SIG-M5 treated with dmso at 0.1 percent for 504 hours (cell line): ENCODE measurements around the gene ACTRT2.

Source experiments
- DNase-seq: peaks from one replicate; lab custom pipeline; 2025; ENCODE audit not compliant: unreplicated experiment; lab: John Stamatoyannopoulos, UW

The ACTRT2 gene

DNA sequence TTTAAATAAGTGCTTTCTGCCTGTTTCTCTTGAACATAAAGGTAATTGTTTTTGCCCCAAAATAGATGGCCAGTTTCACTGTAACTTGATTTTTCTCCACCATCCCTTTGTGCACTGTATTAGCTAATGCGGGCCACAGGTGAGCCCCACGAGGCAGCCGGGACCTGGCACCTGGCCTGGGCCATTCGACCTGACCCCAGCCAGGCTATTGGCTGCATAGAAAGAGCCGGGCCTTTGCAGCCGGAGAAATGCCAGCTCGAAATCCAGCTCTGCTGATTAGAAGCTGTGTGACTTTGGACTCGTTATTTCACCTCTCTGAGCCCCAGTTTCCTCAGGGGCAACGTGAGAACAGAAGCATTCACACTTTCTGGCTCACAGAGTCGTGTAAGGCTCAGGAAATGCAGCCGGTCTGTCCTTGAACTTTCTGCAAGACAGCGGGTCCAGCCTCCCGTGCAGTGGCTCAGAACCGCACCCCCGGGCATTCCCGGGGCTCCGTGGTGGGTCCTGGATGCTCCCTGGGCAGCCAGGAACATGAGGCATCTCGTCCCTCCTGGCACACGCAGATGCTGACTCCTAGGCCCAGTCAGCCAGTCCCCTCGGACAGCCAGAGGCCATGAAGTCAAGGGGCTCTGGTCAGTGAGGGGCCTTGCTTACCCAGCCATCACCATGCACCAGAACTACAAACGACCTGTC is 37.4 kb upstream of the ACTRT2 start:
- no peak for DNase-seq

GRCh38 chr1:2984399-2985061 is 36.7 kb upstream of the ACTRT2 start:
- no peak for DNase-seq

DNA sequence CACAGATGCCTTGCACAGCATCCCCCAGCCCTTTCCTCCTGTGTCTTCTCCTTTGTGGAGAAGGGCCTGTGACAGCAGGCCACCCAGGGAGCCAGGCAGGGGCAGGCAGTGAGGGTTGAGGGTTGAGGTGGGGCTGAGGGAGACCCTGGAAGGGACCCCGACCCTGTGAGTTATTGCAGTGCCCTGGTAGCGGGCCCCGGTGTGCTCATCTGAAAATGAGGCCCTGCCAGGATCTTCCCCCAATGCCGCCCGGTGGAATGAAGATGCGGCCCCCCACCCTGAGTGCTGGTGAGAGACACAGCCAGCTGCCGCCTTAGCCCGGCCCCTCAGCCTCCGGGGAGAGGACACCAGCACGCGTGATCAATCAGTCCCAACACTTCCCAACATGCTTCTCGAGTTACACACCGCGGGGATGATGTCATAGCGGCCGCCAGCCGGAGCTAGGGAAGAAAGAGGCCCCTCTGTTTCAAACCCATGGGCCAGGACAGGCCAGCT is 36.2 kb upstream of the ACTRT2 start:
- no peak for DNase-seq

- DNase-seq, result no peak
These were observed 35.3 kb upstream of the ACTRT2 start for GRCh38 chr1:2985694-2986548.

DNA sequence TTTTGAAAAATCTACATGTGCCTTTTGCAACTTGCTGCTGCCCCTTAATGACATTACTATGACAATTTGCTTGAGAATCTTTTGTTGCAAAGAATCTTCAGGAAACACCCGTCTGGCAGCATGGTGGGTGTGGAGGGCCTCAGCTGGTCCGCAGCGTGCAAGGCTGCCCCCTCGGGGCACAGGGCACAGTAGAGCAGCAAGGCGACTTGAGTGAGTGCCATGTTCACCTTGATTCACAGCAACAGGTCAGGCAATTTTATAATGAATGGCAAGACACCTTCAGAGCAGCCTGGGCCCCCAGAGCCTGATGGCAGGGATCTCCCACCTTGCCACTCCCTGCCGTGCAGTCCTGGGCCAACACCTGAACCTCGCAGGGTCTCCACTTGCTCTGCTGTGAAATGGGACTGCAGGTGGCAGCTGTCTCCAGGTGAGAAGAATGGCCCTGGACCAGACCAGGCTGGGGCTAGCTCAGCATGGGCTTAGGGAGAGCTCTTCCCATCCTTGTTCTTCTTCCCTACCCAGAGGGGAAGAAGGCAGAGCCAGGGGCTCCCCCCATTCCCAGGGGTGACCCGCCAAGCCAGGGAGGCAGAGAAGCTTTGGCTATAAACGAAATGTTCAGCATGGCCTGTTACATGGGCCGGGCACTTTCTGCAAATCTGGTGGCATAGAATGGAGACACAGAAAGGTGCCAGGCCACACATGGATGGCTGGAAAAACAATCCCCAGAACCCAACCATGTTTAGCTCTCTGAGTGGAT is 34.5 kb upstream of the ACTRT2 start:
- no peak for DNase-seq

- DNase-seq, result no peak
These were observed 33.5 kb upstream of the ACTRT2 start for GRCh38 chr1:2987773-2988172.

DNA sequence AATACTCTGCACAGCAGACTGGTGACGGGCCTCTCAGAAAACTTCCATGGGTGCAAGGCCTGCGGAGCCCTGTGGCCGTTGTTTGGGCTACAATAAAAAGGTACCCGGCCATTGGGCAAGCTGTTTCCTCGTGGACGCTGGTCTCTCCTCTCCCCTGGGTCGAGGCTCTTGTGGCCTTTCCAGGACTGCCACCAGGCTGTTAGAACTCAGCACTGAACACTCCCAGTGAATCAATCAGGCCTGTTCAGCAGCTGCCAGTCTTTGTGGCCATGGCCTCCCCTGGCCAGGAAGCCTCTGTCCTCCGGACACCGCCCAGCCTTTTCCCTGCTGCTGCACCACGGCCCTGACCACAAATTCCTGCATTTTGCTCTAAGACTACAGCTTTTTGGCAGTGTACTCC is 33.0 kb upstream of the ACTRT2 start:
- DNase-seq, result no peak

GRCh38 chr1:2989185-2989584 is 32.1 kb upstream of the ACTRT2 start:
- no peak for DNase-seq

GRCh38 chr1:2989976-2990375 is 31.3 kb upstream of the ACTRT2 start:
- DNase-seq, result no peak

DNA sequence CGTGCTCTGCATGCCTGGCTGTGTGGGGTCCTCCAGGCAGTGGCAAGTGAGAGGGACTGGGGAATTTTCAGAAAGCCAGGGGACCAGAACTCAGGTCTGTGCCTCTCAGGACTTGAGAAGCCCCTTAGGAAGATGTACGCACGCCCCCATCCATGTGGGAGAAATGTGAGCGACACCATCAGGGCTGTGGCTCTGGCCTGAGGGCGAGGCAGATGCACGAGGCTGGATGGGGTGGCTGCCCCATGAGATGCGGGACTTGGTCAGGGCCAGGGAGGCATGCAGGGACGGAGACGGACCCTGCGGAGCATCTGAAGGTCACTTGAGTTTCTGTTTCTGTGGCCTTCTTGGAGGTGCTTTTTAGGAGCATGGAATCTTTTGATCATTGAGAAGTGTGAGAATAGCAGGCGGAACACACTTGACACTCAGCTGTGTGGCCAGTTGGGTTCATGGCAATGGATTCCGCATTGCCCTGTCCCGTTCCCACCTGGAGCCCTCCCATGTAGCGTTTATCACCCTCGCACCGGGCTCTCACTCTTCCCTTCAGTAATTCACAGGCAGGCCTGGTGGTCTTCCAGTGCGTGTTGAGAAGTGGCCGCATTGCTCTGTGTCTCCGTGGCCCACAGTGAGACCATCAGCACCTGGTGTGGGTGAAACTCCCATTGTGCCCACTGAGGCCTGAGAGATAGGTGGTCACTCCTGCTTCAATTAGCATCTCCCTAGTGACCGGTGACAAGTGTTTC is 30.7 kb upstream of the ACTRT2 start:
- no peak for DNase-seq

DNA sequence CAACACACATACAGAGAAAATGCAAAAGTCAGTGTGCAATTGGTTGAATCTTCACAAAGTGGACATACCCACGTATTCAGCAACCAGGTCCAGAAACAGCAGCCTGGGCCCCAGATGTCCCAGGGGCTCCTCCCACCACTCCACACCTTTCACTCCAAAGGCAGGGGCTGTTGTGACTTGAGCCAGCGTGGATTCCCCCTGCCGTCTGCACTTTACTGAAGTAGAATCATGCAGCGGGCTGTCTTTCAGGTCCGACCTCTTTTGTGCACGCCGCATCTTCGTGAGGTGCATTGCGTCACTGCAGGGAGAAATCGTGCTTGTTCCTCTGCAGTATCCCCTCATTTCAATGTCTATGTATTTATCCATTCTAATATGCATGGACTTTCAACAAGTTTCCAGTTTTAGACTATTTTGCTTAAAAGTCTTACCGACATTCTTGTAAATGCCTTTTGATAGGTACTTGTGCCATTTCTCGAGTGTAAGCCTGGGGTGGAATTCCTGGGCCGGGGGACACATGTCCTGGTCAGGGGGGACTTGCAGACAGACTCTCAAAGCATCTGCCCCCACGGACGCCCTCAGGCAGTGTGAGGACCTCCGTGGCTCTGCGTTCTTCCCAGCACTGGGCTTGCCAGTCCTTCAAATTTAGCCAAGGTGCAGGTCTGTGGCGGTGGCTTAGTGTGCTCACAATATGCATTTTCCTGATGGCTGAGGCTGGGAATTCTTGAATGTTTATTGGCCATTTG is 29.3 kb upstream of the ACTRT2 start:
- no peak for DNase-seq

- DNase-seq, result no peak
These were observed 22.7 kb upstream of the ACTRT2 start for GRCh38 chr1:2998503-2999100.

- no peak for DNase-seq
These were observed 22.1 kb upstream of the ACTRT2 start for GRCh38 chr1:2999138-2999537.

DNA sequence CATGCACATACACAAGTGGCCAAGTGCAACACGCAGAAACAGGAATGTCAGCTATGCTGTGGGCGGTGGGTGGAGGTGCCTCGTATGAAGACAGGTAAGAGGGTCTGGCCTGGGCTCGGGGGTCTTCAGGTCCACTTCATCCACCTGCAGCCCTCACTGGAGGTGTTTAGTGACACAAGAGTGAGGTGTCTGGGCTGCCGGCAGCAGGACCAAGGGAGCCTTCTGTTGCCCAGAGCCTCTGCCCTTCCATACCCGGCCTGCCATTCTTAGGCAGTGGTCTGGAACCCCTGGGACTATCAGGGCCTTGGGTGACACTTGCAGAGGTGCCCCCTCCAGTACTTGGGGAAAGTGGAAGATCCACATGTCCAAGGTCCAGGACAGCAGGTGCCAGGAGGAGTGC is 21.7 kb upstream of the ACTRT2 start:
- no peak for DNase-seq

- no peak for DNase-seq
These were observed 21.1 kb upstream of the ACTRT2 start for GRCh38 chr1:3000214-3000613.

- DNase-seq, result no peak
These were observed 20.4 kb upstream of the ACTRT2 start for GRCh38 chr1:3000671-3001470.

- DNase-seq, result no peak
These were observed 19.6 kb upstream of the ACTRT2 start for GRCh38 chr1:3001471-3002348.
